HG03457 (cell line): ENCODE data around the gene MED9.

Experiments
- ATAC-seq: cut with Tn5 transposase; IDR thresholded peaks from one replicate; pipeline ENCODE4 v1.9.1; 2021; ENCODE audit warnings: moderate number of reproducible peaks; ENCODE audit not compliant: unreplicated experiment

The MED9 gene

GRCh38 chr17:17502741-17503565 lies 26.2 kb downstream of the MED9 start:
- ATAC-seq, result no peak

GRCh38 chr17:17503566-17504130 lies 26.8 kb downstream of the MED9 start:
- no peak for ATAC-seq

GRCh38 chr17:17504341-17505140 lies 27.7 kb downstream of the MED9 start:
- no peak for ATAC-seq

- ATAC-seq, result no peak
Measured at GRCh38 chr17:17505151-17505550, 28.4 kb downstream of the MED9 start.

- no peak for ATAC-seq
Measured at GRCh38 chr17:17505610-17506171, 28.9 kb downstream of the MED9 start.

- no peak for ATAC-seq
Measured at GRCh38 chr17:17506181-17506741, 29.5 kb downstream of the MED9 start.

- ATAC-seq, result no peak
Measured at GRCh38 chr17:17506893-17507464, 30.2 kb downstream of the MED9 start.

GRCh38 chr17:17507465-17508011 lies 30.7 kb downstream of the MED9 start:
- ATAC-seq, result no peak

- ATAC-seq, result no peak
Measured at GRCh38 chr17:17508019-17508535, 31.3 kb downstream of the MED9 start.

- ATAC-seq, result no peak
Measured at GRCh38 chr17:17508646-17509591, 32.1 kb downstream of the MED9 start.

- ATAC-seq, result no peak
Measured at GRCh38 chr17:17509601-17510425, 33.0 kb downstream of the MED9 start.

- no peak for ATAC-seq
Measured at GRCh38 chr17:17510456-17511292, 33.9 kb downstream of the MED9 start.

- ATAC-seq, result no peak
Measured at GRCh38 chr17:17511293-17511741, 34.5 kb downstream of the MED9 start.

- no peak for ATAC-seq
Measured at GRCh38 chr17:17511881-17512858, 35.4 kb downstream of the MED9 start.

- ATAC-seq, result no peak
Measured at GRCh38 chr17:17512866-17513265, 36.1 kb downstream of the MED9 start.

GRCh38 chr17:17513626-17514025 lies 36.8 kb downstream of the MED9 start:
- no peak for ATAC-seq
